Mesenchymal stem cell (in vitro differentiated cells and primary cell): Measurements from ENCODE around the gene GALNT16.
A peak's percentile ranks its signal among the peaks of the same experiment; 100 is the strongest.

Experiments used
- DNase-seq: peaks from one replicate; pipeline ENCODE4 v3.0.0-alpha.2; 2013
- H2AFZ ChIP-seq: one replicate; pipeline ENCODE4 v1.6.1; 2013; ENCODE audit warnings: low read depth, mild to moderate bottlenecking, control low read depth, inconsistent platforms, low read length, moderate library complexity
- H2AK5ac ChIP-seq: 2 replicates; pipeline ENCODE4 v1.6.1; 2013; ENCODE audit warnings: low read length, moderate library complexity, mild to moderate bottlenecking, inconsistent platforms; ENCODE audit not compliant: severe bottlenecking
- H2BK120ac ChIP-seq: one replicate; pipeline ENCODE4 v1.6.1; 2013; ENCODE audit warnings: low read depth, mild to moderate bottlenecking, inconsistent platforms, low read length, moderate library complexity
- H2BK12ac ChIP-seq, 2 experiments: one replicate each; pipeline ENCODE4 v1.6.1; 2013; ENCODE audit warnings: inconsistent platforms in 2 of 2, low read length in 2 of 2, mild to moderate bottlenecking in 2 of 2, moderate library complexity in 2 of 2, control low read depth in 1 of 2
- H2BK15ac ChIP-seq: one replicate; pipeline ENCODE4 v1.6.1; 2013; ENCODE audit warnings: mild to moderate bottlenecking, low read depth, inconsistent platforms; ENCODE audit not compliant: poor library complexity, severe bottlenecking
- H2BK5ac ChIP-seq: 2 replicates; pipeline ENCODE4 v1.6.1; 2013; ENCODE audit warnings: low read depth, mild to moderate bottlenecking, low read length, control low read depth, inconsistent platforms; ENCODE audit not compliant: poor library complexity, severe bottlenecking
- H3K14ac ChIP-seq, 2 experiments: one replicate each; pipeline ENCODE4 v1.6.1; 2013; ENCODE audit warnings: inconsistent platforms in 2 of 2, low read length in 2 of 2, control low read depth in 1 of 2, mild to moderate bottlenecking in 1 of 2, moderate library complexity in 1 of 2
- H3K18ac ChIP-seq, 2 experiments: one replicate each; pipeline ENCODE4 v1.6.1; 2013; ENCODE audit warnings: inconsistent platforms in 2 of 2, low read length in 2 of 2, control low read depth in 1 of 2, low read depth in 1 of 2, mild to moderate bottlenecking in 1 of 2
- H3K23ac ChIP-seq, 2 experiments: one replicate each; pipeline ENCODE4 v1.6.1; 2013; ENCODE audit warnings: inconsistent platforms in 2 of 2, low read length in 2 of 2, mild to moderate bottlenecking in 2 of 2, moderate library complexity in 2 of 2, control low read depth in 1 of 2
- H3K27ac ChIP-seq: 2 replicates; pipeline ENCODE4 v1.5.1; 2013; ENCODE audit warnings: mild to moderate bottlenecking, moderate library complexity, low read length, control low read depth, inconsistent platforms; ENCODE audit not compliant: poor library complexity, severe bottlenecking
- H3K27me3 ChIP-seq, 2 experiments: 2 replicates each; pipeline versions ENCODE4 v1.6.1 to v1.7.0; 2013; ENCODE audit warnings: low read length in 2 of 2, mild to moderate bottlenecking in 2 of 2, moderate library complexity in 2 of 2, control low read depth in 1 of 2, inconsistent platforms in 1 of 2; ENCODE audit not compliant: control insufficient read depth in 1 of 2, insufficient read depth in 1 of 2
- H3K36me3 ChIP-seq, 2 experiments: 2 replicates each; pipeline versions ENCODE4 v1.6.1 to v1.7.0; 2013; ENCODE audit warnings: low read length in 2 of 2, control low read depth in 1 of 2, inconsistent platforms in 1 of 2, low read depth in 1 of 2, mild to moderate bottlenecking in 1 of 2; ENCODE audit not compliant: insufficient read depth in 2 of 2, control insufficient read depth in 1 of 2
- H3K4ac ChIP-seq, 2 experiments: one replicate each; pipeline ENCODE4 v1.6.1; 2013; ENCODE audit warnings: inconsistent platforms in 2 of 2, low read length in 2 of 2, mild to moderate bottlenecking in 2 of 2, moderate library complexity in 2 of 2, control low read depth in 1 of 2, low read depth in 1 of 2
- H3K4me1 ChIP-seq: 2 replicates; pipeline ENCODE4 v1.6.1; 2013; ENCODE audit warnings: low read depth, low read length, control low read depth; ENCODE audit not compliant: control insufficient read depth, insufficient read depth
- H3K4me2 ChIP-seq: 2 replicates; pipeline ENCODE4 v1.6.1; 2013; ENCODE audit warnings: low read length, mild to moderate bottlenecking, inconsistent platforms; ENCODE audit not compliant: poor library complexity, severe bottlenecking
- H3K4me3 ChIP-seq, 2 experiments: 2 replicates each; pipeline versions ENCODE4 v1.5.1 to v1.7.0; 2013; ENCODE audit warnings: low read length in 2 of 2, mild to moderate bottlenecking in 2 of 2, control low read depth in 1 of 2, low read depth in 1 of 2; ENCODE audit not compliant: insufficient read depth in 1 of 2
- H3K79me1 ChIP-seq: replicated peaks from 2 replicates; pipeline ENCODE4 v1.6.1; 2013; ENCODE audit warnings: mild to moderate bottlenecking, control low read depth, low read length, inconsistent platforms; ENCODE audit not compliant: poor library complexity, severe bottlenecking
- H3K9ac ChIP-seq: 2 replicates; pipeline ENCODE4 v1.7.0; 2013; ENCODE audit warnings: mild to moderate bottlenecking, low read length, moderate library complexity
- H3K9me3 ChIP-seq: 2 replicates; pipeline ENCODE4 v1.7.0; 2013; ENCODE audit warnings: mild to moderate bottlenecking, low read length; ENCODE audit not compliant: control insufficient read depth
- H4K8ac ChIP-seq: one replicate; pipeline ENCODE4 v1.6.1; 2013; ENCODE audit warnings: inconsistent platforms, mild to moderate bottlenecking, low read length, moderate library complexity
- H4K91ac ChIP-seq: one replicate; pipeline ENCODE4 v1.6.1; 2013; ENCODE audit warnings: mild to moderate bottlenecking, low read length, inconsistent platforms
- WGBS: methylation state at CpG from one replicate; pipeline ENCODE4 v1.1.7; 2013; ENCODE audit warnings: mixed read lengths; 5-methylcytosine and 5-hydroxymethylcytosine counted together

Gene GALNT16

GRCh38 chr14:69291396-69291795, 31.4 kb downstream of the GALNT16 start:
- 90% methylated on average over 5 of the region's 5 CpGs for WGBS
- no peak overlapping the region for H3K4me3 ChIP-seq
- peak overlapping the region in 1 of 2 experiments; percentile 93 for H3K14ac ChIP-seq
- DNase-seq: no peak
- H3K36me3 ChIP-seq: no peaks in the 10 kb centered on the region
- H3K79me1 ChIP-seq: no peaks in the 10 kb centered on the region
- no peak overlapping the region for H3K18ac ChIP-seq
- H3K4me2 ChIP-seq: no peak overlapping the region
- H2AK5ac ChIP-seq: no peak overlapping the region
- no peak overlapping the region for H2BK15ac ChIP-seq
- H3K27ac ChIP-seq: no peak overlapping the region
- no peak overlapping the region for H4K8ac ChIP-seq
- H3K9ac ChIP-seq: no peak overlapping the region
- H3K4ac ChIP-seq: no peak overlapping the region
- no peaks in the 10 kb centered on the region for H3K9me3 ChIP-seq
- no peak overlapping the region for H3K23ac ChIP-seq
- no peak overlapping the region for H4K91ac ChIP-seq
- no peak overlapping the region for H2AFZ ChIP-seq
- H2BK5ac ChIP-seq: no peak overlapping the region
- H2BK12ac ChIP-seq: no peak overlapping the region
- peaks cover 7% of the 10 kb centered on the region for H3K4me1 ChIP-seq
- no peak overlapping the region for H2BK120ac ChIP-seq
- H3K27me3 ChIP-seq: peaks cover 0 to 11% of the 10 kb centered on the region in 2 experiments

DNA sequence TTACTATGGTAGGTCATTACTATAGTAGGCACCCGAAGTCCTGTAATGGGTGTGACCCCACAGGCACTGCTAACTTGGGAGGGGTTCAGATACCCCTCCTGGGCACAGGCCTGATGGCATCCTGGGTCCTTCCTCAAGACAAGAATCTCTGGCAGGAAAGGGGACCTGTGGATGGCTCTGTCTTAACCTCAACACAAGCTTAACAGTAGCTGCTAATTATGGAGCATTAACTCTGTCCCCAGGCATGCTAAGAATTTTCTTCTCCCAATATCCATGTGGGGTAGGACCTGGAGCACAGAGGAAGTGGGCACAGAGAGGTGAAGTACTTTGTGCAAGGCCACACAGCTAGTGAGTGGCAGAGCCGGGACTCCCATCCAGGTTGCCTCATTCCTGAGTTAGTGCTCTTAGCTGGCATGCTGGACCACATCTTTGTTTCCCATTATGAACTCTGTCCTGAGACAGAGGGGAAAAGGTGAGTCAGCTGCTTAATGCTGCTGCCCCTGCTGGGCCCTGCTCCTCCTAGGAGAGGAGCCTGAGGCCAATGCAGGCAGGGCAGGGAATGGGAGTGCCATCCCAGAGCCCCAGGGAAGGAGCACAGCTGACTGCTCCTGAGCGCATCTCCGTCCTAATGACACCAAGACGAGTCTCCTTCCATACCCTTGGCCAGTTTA, 32.1 kb downstream of the GALNT16 start:
- no peak overlapping the region for H2BK5ac ChIP-seq
- peaks cover 7% of the 10 kb centered on the region for H3K4me1 ChIP-seq
- no peak overlapping the region for H4K8ac ChIP-seq
- peak overlapping the region in 1 of 2 experiments; percentile 74 for H3K14ac ChIP-seq
- H3K9me3 ChIP-seq: no peaks in the 10 kb centered on the region
- no peak overlapping the region for H2BK120ac ChIP-seq
- H4K91ac ChIP-seq: no peak overlapping the region
- H3K27ac ChIP-seq: no peak overlapping the region
- WGBS: 87% methylated on average over 5 of the region's 5 CpGs
- H3K4me3 ChIP-seq: no peak overlapping the region
- no peaks in the 10 kb centered on the region for H3K36me3 ChIP-seq
- peaks cover 0 to 11% of the 10 kb centered on the region in 2 experiments for H3K27me3 ChIP-seq
- H2BK12ac ChIP-seq: no peak overlapping the region
- no peak overlapping the region for H2AK5ac ChIP-seq
- no peak overlapping the region for H3K23ac ChIP-seq
- no peak overlapping the region for H3K4ac ChIP-seq
- H3K9ac ChIP-seq: no peak overlapping the region
- H3K4me2 ChIP-seq: no peak overlapping the region
- H3K18ac ChIP-seq: peak overlapping the region in 1 of 2 experiments; percentile 2
- no peak overlapping the region for H2BK15ac ChIP-seq
- H3K79me1 ChIP-seq: no peaks in the 10 kb centered on the region
- no peak overlapping the region for H2AFZ ChIP-seq
- DNase-seq: peak; percentile 45

DNA sequence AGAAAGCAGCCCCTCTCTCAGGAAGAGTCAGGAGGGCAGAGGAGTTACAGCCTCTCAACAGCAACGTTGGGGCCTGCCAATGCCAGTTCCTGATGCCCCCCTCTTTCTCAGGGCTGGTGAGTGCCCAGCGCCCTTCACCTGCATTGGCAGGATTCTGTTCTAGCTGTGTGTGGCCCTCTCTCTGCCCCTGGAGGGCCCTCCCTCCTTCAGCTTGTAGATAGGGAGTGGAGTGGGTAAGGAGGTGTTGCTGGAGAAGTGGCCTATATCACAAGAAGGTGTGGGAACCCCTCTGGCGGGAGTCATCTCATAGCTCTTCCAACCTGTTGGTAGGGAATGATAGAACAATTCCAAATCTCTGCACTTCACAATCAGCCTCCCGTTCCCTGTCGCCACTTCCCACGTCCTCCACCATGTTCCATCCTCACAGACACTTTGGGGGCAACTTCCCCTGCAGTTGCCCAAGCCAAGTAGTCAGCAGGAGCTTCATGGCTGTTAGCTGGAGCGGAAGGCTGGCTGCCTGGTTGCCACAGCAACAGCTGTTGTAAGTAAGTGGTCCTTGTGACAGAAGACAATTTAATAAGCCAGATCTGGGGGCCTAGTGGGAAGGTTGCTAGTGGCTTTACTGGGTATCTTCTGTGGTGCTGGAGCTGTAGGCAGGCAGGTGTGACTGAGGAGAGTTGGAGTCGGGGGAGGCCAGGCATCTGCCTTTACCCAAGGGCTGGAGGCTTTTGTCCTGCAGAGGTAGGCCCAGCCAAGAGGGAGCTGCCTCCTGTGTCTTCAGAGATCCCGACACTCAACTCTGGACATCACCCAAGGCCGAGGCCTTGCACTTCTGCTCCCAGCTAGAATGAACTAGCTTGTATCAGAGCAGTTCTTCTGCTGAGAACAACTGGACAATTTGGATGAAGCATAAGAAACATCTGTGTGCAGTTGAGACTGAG, 38.4 kb downstream of the GALNT16 start:
- no peaks in the 10 kb centered on the region for H3K4me1 ChIP-seq
- H2BK12ac ChIP-seq: no peak overlapping the region
- H2BK120ac ChIP-seq: no peak overlapping the region
- H3K23ac ChIP-seq: no peak overlapping the region
- DNase-seq: no peak
- H2AFZ ChIP-seq: no peak overlapping the region
- H3K9me3 ChIP-seq: no peaks in the 10 kb centered on the region
- no peak overlapping the region for H4K91ac ChIP-seq
- 86% methylated on average over 10 of the region's 10 CpGs for WGBS
- H3K4me2 ChIP-seq: no peak overlapping the region
- H3K18ac ChIP-seq: no peak overlapping the region
- no peak overlapping the region for H3K27ac ChIP-seq
- no peak overlapping the region for H2BK15ac ChIP-seq
- no peak overlapping the region for H3K14ac ChIP-seq
- no peak overlapping the region for H4K8ac ChIP-seq
- H3K36me3 ChIP-seq: no peaks in the 10 kb centered on the region
- no peak overlapping the region for H3K4me3 ChIP-seq
- no peak overlapping the region for H3K4ac ChIP-seq
- peaks cover 16 to 39% of the 10 kb centered on the region in 2 experiments for H3K27me3 ChIP-seq
- no peak overlapping the region for H3K9ac ChIP-seq
- no peaks in the 10 kb centered on the region for H3K79me1 ChIP-seq
- no peak overlapping the region for H2AK5ac ChIP-seq
- no peak overlapping the region for H2BK5ac ChIP-seq
